Brain pericyte (primary cell): Measurements from ENCODE around the gene SRRT.
"Not testable (repeated sequence)": the region's sequence is repeated elsewhere in the genome, so short reads cannot be mapped to it uniquely, and the experiment has no call there.

Experiments used
- DNase-seq: peaks from one replicate; pipeline ENCODE4 v3.0.0-alpha.2; 2012; ENCODE audit warnings: low read depth, low spot score

SRRT gene

GRCh38 chr7:100893910-100894721, 19.2 kb downstream of the SRRT start:
- no peak for DNase-seq

GRCh38 chr7:100894860-100895700, 20.2 kb downstream of the SRRT start:
- DNase-seq = no peak

GRCh38 chr7:100895701-100895955, 20.7 kb downstream of the SRRT start, which contains the start of gene ACHE:
ACHE (minus strand) TSS chr7:100895888; CDS start chr7:100894232, 1,656 bp downstream.
- DNase-seq = no peak

GRCh38 chr7:100895956-100896731, 21.2 kb downstream of the SRRT start:
- DNase-seq = no peak

- DNase-seq = no peak
These were observed 22.1 kb downstream of the SRRT start for GRCh38 chr7:100896732-100897608.

- no peak for DNase-seq
These were observed 23.0 kb downstream of the SRRT start for GRCh38 chr7:100897772-100898454.

- DNase-seq = no peak
These were observed 24.5 kb downstream of the SRRT start for GRCh38 chr7:100899432-100899831.

- DNase-seq = no peak
These were observed 26.1 kb downstream of the SRRT start for GRCh38 chr7:100900978-100901377.

- DNase-seq = no peak
These were observed 27.0 kb downstream of the SRRT start for GRCh38 chr7:100901921-100902332.

GRCh38 chr7:100902638-100903037, 27.7 kb downstream of the SRRT start:
- no peak for DNase-seq

- DNase-seq = no peak
These were observed 33.6 kb downstream of the SRRT start for GRCh38 chr7:100908512-100908911.

GRCh38 chr7:100910443-100910842, 35.5 kb downstream of the SRRT start:
- DNase-seq = not testable (repeated sequence)

- no peak for DNase-seq
These were observed 36.6 kb downstream of the SRRT start for GRCh38 chr7:100911484-100911883.

GRCh38 chr7:100914208-100914878, 39.4 kb downstream of the SRRT start:
- DNase-seq = no peak

GRCh38 chr7:100914879-100915447, 40.1 kb downstream of the SRRT start:
- no peak for DNase-seq

- not testable (repeated sequence) for DNase-seq
These were observed 44.4 kb downstream of the SRRT start for GRCh38 chr7:100919335-100919734.

- DNase-seq = not testable (repeated sequence)
These were observed 45.0 kb downstream of the SRRT start for GRCh38 chr7:100919779-100920437.

GRCh38 chr7:100921039-100921438, 46.1 kb downstream of the SRRT start:
- no peak for DNase-seq

GRCh38 chr7:100923616-100924015, 48.7 kb downstream of the SRRT start:
- DNase-seq = not testable (repeated sequence)
